ENCODE data around the gene FHAD1. TPM values are rescaled to one million over a fixed set of nuclear protein-coding genes. Genes with fewer than 3 reads are reported as not detected.

Gene FHAD1
- total and polyA plus RNA-seq, 2 donors (not counting 3 experiments of a cell fraction or from before 2014, with no cell fraction given), result 0.04 to 0.69 TPM

GRCh38 chr1:15236746-15237145 lies 10.3 kb upstream of the FHAD1 start:
- dilution Hi-C loops (cut with MboI; ENCODE audit: extremely low pct_ligation_motif_present, low sequenced_read_pairs), result no loop called here
- no TSS peak for BruUV-seq (replicated peaks)
- no peak for FAIRE-seq

More at GRCh38 chr1:15236746-15237145, 10.3 kb upstream of the FHAD1 start:
- Histone ChIP-seq H3K4me2 (ENCODE audit: insufficient read depth, low read length) (no peak overlapping the region), H2AFZ (ENCODE audit: low read depth, low read length) (no peak overlapping the region), H3K27ac (ENCODE audit: insufficient read depth, low read depth, low read length) (no peak overlapping the region), H3K36me3 (ENCODE audit: control insufficient read depth in 2 of 2, extremely low read depth in 1 of 2, insufficient read depth in 2 of 2, low read length in 2 of 2) (no peaks in the 10 kb centered on the region), H3K27me3 (ENCODE audit: control insufficient read depth in 2 of 2, insufficient read depth in 2 of 2, low read length in 2 of 2) (no peaks in the 10 kb centered on the region), H3K4me1 (ENCODE audit: control insufficient read depth, extremely low read depth, insufficient read depth, low read length) (no peaks in the 10 kb centered on the region), H3K9me1 (replicated peaks; ENCODE audit: control insufficient read depth, extremely low read depth, insufficient read depth, low read length) (no peaks in the 10 kb centered on the region), H3K4me3 (replicated peaks in 1 of 3; ENCODE audit: insufficient read depth in 1 of 3, low read depth in 1 of 3, low read length in 3 of 3) (no peak overlapping the region), H3K9me3 (replicated peaks; ENCODE audit: control insufficient read depth, insufficient read depth, low read length) (no peaks in the 10 kb centered on the region), H3K79me2 (ENCODE audit: control insufficient read depth, insufficient read depth, low read length) (no peaks in the 10 kb centered on the region), H3K9ac (replicated peaks; ENCODE audit: extremely low read depth, insufficient read depth, low read length) (no peak overlapping the region), H4K20me1 (replicated peaks; ENCODE audit: control insufficient read depth, extremely low read depth, insufficient read depth, low read length) (no peaks in the 10 kb centered on the region)
- CTCF ChIA-PET, result no interaction called here
- TF ChIP-seq GATA2 (IDR thresholded peaks at IDR 0.05; ENCODE audit: insufficient read depth, insufficient read length, low read depth, low read length) (no peak), MAX (IDR thresholded peaks at IDR 0.05; ENCODE audit: insufficient read depth, insufficient read length) (no peak), MYC (IDR thresholded peaks at IDR 0.05; ENCODE audit: low read depth, low read length) (no peak), POLR2A (IDR thresholded peaks at IDR 0.05; ENCODE audit: low read depth, low read length) (no peak), FOS (IDR thresholded peaks at IDR 0.05; ENCODE audit: borderline replicate concordance, insufficient read depth, low read length) (no peak), JUN (IDR thresholded peaks at IDR 0.05; ENCODE audit: borderline replicate concordance, insufficient read depth, insufficient read length, low read depth) (no peak), POLR2AphosphoS5 (IDR thresholded peaks at IDR 0.05; ENCODE audit: insufficient read depth, low read depth, low read length) (no peak), EZH2 (IDR thresholded peaks at IDR 0.05; ENCODE audit: borderline replicate concordance, low read depth, low read length, severe bottlenecking) (no peak), CTCF (IDR thresholded peaks at IDR 0.05; ENCODE audit: extremely low read depth in 1 of 2, insufficient read depth in 1 of 2, low read depth in 1 of 2, low read length in 2 of 2) (no peak)
- intact Hi-C loops (cut with micrococcal nuclease), result no loop called here
- POLR2A ChIA-PET, result no interaction called here
- DNase-seq (ENCODE audit: low read depth, low spot score), result no peak

Data from endothelial cell of umbilical vein (primary cell).